GM21423 (cell line): ENCODE measurements around the gene ANK3.

Experiments
- ATAC-seq: cut with Tn5 transposase; IDR thresholded peaks from one replicate; pipeline ENCODE4 v1.9.1; 2021; ENCODE audit warnings: mild to moderate bottlenecking, moderate library complexity; ENCODE audit not compliant: unreplicated experiment

Gene ANK3

GRCh38 chr10:60414111-60414510 is 24.4 kb upstream of the ANK3 start:
- no peak for ATAC-seq

DNA sequence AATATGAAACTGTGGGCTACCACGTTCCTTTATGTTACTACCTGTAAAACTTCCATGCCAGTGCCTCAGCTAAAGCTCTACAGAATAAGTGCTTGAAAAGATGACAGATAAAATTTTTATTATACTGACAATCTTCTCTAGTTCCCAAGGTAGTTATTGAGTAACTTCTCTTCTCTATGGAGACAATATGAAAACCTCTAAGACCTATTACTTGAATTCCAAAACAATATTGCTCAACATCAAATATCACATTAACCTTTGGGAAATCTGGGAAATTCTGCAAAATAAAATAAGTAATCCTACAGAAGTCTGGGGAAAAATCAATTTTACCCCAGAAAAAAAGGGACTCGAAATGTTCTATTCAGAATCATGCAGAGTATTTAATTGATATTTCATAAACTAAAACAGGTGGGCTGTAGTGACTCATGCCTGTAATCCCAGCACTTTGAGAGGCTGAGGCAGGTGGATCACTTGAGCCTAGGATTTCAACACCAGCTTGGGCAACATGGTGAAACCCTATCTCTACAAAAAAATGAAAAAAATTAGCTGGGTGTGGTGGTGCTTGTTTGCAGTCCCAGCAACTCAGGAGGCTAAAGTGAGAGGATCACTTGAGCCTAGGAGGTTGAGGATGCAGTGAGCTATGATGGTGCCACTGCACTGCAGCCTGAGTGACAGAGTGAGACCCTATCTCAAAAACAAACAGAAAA is 23.8 kb upstream of the ANK3 start:
- ATAC-seq = no peak

- ATAC-seq = no peak
These were observed 21.3 kb upstream of the ANK3 start for GRCh38 chr10:60410970-60411369.

GRCh38 chr10:60409202-60409601 is 19.5 kb upstream of the ANK3 start:
- ATAC-seq = no peak

GRCh38 chr10:60406182-60406581 is 16.5 kb upstream of the ANK3 start:
- ATAC-seq = no peak

GRCh38 chr10:60405172-60405571 is 15.5 kb upstream of the ANK3 start:
- no peak for ATAC-seq

DNA sequence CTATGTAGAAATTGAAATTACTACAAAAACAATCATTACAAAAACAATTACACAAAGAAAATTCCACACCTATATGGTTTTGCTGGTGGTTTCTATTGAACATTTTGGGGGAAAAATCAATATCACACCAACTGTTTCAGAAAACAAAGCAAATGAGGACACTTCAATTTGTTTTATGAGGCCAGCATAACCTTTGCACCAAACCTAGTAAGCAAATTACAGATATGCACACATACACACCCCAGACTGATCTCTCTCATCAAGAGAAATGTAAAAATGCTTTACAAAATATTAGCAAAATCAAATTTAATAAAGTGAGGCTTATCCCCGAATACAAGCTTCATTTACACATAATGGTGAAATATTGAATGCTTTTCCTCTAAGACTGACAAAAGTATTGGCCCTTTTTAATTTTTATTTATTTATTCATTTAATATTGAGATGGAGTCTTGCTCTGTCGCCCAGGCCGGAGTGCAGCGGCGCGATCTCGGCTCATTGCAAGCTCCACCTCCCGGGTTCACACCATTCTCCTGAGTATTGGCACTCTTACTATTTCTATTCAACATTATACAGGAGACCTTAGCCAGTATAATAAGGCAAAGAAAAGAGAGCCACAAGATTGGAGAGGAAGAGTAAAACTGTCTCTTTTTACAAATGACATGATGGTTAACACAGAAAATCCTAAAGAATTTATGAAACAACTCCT is 13.6 kb upstream of the ANK3 start:
- no peak for ATAC-seq

- no peak for ATAC-seq
These were observed 10.7 kb upstream of the ANK3 start for GRCh38 chr10:60400366-60400765.

DNA sequence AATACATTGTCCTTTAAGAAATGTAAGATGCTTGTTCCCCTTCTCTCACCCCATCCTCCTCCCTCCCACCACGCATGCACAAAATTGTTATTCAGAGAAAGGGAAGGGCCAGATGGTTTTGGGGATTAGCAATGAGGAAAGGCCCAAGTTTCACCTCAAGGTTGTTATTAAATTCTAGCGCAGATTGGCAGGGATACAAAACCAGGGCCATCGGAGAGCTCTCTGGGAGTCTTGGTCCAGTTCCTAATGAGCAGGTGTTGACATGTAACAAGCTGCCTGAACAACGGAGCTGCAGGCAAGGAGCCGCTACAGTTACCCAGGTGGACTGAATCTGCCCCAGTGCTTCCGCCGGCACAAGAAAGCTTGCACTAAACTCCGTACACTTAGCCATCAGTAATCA is 9.7 kb upstream of the ANK3 start:
- no peak for ATAC-seq

GRCh38 chr10:60397792-60398191 is 8.1 kb upstream of the ANK3 start:
- ATAC-seq = no peak

GRCh38 chr10:60396766-60397165 is 7.1 kb upstream of the ANK3 start:
- ATAC-seq = no peak

DNA sequence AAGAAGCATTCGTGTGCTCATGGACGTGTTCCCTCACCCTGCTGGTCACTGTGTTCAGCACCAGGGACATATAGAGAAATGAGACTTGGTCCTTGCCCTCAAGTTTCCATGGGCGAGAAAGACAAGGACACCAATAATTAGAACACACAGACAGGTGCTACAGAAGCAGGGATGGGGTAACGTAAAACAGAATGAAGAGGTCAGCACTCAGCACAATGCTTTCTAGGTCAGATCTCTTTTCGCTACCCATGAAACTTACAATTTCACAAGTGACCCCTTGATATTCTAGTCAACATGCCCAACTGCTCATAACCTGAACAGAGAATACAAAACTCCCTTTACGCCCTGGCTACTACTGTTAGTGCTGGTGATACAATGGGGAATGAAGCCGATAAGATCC is 6.0 kb upstream of the ANK3 start:
- ATAC-seq = no peak

- no peak for ATAC-seq
These were observed 4.8 kb upstream of the ANK3 start for GRCh38 chr10:60394446-60394845.

- no peak for ATAC-seq
These were observed 550 bp upstream of the ANK3 start for GRCh38 chr10:60390224-60390626.

GRCh38 chr10:60388709-60389301 is 870 bp downstream of the ANK3 start:
- no peak for ATAC-seq

GRCh38 chr10:60388116-60388625 is 1.5 kb downstream of the ANK3 start:
- no peak for ATAC-seq

- ATAC-seq = no peak
These were observed 2.1 kb downstream of the ANK3 start for GRCh38 chr10:60387531-60387930.

DNA sequence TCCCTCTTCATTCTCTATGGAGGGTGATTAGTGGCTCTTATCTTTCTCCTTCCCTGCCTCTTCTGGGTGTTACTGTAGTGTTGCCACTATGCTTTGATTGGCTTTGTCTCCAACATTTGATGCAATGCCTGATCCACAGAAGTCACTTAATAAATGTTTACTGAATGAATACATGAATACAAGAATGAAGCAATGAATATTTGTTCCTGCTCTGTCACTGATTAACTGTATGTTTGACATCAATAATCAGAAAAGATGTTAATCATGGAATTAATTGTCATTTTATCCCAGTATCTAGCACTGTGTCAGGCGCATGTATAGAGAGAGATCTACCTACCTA is 4.3 kb downstream of the ANK3 start:
- no peak for ATAC-seq

GRCh38 chr10:60384708-60385398 is 4.8 kb downstream of the ANK3 start:
- no peak for ATAC-seq

GRCh38 chr10:60384011-60384410 is 5.7 kb downstream of the ANK3 start:
- ATAC-seq = no peak

GRCh38 chr10:60382946-60383681 is 6.6 kb downstream of the ANK3 start:
- no peak for ATAC-seq
